ENCODE measurements around the gene FLNC.

DNA sequence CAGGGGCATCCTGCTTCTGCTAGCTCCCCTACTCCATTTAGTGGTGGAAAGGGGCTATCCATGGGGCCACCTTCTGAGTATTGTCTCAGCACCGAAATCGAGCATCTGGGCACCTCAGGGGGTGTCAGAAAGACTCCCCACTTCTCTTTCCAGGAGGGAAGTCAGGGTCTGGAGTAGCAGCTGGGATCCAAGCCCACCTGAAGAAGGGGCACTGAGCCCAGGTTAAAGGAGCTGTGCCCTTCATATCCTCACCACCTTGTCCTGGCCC is 2.6 kb downstream of the FLNC start:
- TF ChIP-seq, protein P1, sequence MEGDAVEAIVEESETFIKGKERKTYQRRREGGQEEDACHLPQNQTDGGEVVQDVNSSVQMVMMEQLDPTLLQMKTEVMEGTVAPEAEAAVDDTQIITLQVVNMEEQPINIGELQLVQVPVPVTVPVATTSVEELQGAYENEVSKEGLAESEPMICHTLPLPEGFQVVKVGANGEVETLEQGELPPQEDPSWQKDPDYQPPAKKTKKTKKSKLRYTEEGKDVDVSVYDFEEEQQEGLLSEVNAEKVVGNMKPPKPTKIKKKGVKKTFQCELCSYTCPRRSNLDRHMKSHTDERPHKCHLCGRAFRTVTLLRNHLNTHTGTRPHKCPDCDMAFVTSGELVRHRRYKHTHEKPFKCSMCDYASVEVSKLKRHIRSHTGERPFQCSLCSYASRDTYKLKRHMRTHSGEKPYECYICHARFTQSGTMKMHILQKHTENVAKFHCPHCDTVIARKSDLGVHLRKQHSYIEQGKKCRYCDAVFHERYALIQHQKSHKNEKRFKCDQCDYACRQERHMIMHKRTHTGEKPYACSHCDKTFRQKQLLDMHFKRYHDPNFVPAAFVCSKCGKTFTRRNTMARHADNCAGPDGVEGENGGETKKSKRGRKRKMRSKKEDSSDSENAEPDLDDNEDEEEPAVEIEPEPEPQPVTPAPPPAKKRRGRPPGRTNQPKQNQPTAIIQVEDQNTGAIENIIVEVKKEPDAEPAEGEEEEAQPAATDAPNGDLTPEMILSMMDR (IDR thresholded peaks at IDR 0.05) = no peak
- no peak for TF ChIP-seq POLR2A (IDR thresholded peaks at IDR 0.05)

All from esophagus squamous epithelium (tissue), 4 donors.